DND-41 (cell line): ENCODE data around the gene XRN2.

Experiments used
- ATAC-seq: fragments of 200-7000 bp; cut with Tn5 transposase; 3 replicates; pipeline ENCODE4 v1.9.1; 2021; ENCODE audit warnings: low read depth; ENCODE audit not compliant: insufficient read depth
- DNase-seq: peaks from one replicate; pipeline ENCODE4 v3.0.0-alpha.2; 2020
- H2AFZ ChIP-seq: 2 replicates; pipeline ENCODE4 v1.6.0; 2012; ENCODE audit warnings: low read depth, low read length
- H3K27ac ChIP-seq: 2 replicates; pipeline ENCODE4 v1.5.1; 2012; ENCODE audit warnings: low read length, inconsistent platforms
- H3K27me3 ChIP-seq: fragments of 200-600 bp; sonication (generic); 2 replicates; pipeline ENCODE4 v1.6.0; 2012; ENCODE audit warnings: low read length, mild to moderate bottlenecking, inconsistent platforms; ENCODE audit not compliant: insufficient read depth, poor library complexity
- H3K36me3 ChIP-seq: 2 replicates; pipeline ENCODE4 v1.5.1; 2012; ENCODE audit warnings: low read length, inconsistent platforms; ENCODE audit not compliant: insufficient read depth
- H3K4me1 ChIP-seq: 2 replicates; pipeline ENCODE4 v1.5.1; 2012; ENCODE audit warnings: mild to moderate bottlenecking, low read length; ENCODE audit not compliant: insufficient read depth
- H3K4me2 ChIP-seq: 2 replicates; pipeline ENCODE4 v1.6.0; 2012; ENCODE audit warnings: mild to moderate bottlenecking, moderate library complexity, low read length, inconsistent platforms; ENCODE audit not compliant: insufficient read depth
- H3K4me3 ChIP-seq, 2 experiments: fragments of 200-600 bp in 1 of 2; shearing (Covaris generic) in 1 of 2; 2 replicates each; pipeline ENCODE4 v1.5.1; 2012 to 2016; ENCODE audit warnings: inconsistent platforms in 2 of 2, low read length in 2 of 2, mild to moderate bottlenecking in 2 of 2, low read depth in 1 of 2, moderate library complexity in 1 of 2
- H3K79me2 ChIP-seq: 2 replicates; pipeline ENCODE4 v1.6.0; 2012; ENCODE audit warnings: low read length, inconsistent platforms; ENCODE audit not compliant: insufficient read depth
- H3K9ac ChIP-seq: 2 replicates; pipeline ENCODE4 v1.6.0; 2012; ENCODE audit warnings: low read depth, mild to moderate bottlenecking, inconsistent platforms, low read length, moderate library complexity
- H3K9me3 ChIP-seq: 2 replicates; pipeline ENCODE4 v1.5.1; 2012; ENCODE audit warnings: low read length, moderate library complexity, mild to moderate bottlenecking, inconsistent platforms; ENCODE audit not compliant: insufficient read depth, severe bottlenecking
- H4K20me1 ChIP-seq: 2 replicates; pipeline ENCODE4 v1.6.0; 2012; ENCODE audit warnings: low read length; ENCODE audit not compliant: insufficient read depth
- EZH2 ChIP-seq: IDR thresholded peaks from 3 replicates; pipeline ENCODE4 v1.6.1; 2012; ENCODE audit warnings: borderline replicate concordance, low read depth, mild to moderate bottlenecking, moderate library complexity, low read length, inconsistent platforms; ENCODE audit not compliant: severe bottlenecking
- TF ChIP-seq, protein P1 (sequence below): IDR thresholded peaks from 2 replicates; pipeline ENCODE4 v1.5.1; 2012; ENCODE audit warnings: borderline replicate concordance, low read length, moderate library complexity, mild to moderate bottlenecking; ENCODE audit not compliant: poor library complexity, severe bottlenecking; ENCODE audit errors: extremely low read depth

The XRN2 gene

DNA sequence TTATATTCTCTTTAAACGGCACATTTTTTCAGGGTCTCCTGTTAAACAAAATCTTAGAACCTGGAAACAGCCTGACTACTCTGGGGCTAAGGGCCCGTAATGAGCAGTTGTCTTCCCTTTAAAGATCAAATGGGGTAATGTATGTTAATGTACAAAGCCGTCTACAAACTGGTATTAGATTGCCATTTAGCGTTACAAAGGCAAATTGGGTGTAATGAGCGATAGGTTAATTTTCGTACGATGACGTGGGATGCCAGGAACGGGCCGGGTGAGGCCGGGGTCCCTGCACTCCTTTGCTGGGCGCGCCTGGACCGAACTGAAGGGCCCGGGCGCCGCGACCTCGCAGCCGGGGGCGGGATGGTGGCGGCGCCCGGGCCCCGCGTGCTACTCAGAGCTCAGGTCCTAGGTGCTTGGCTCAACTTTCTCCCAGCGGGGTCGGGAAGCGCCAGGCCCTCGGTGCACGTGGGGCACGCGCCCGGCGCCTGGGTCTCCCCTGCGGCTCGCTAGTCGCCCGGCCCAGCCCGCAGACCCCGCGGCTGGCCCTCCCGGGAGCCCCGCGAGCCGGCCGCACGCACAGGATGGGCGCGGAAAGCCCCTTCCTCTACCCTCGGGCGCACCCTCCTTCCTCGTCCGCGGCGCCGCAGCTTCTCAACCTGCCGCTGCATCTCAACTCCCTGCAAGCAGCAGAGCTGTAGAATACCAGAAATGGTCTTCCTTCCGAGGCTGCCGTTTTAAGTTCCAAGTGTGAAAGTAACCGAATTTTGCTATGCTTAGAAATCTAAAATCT lies 88.2 kb downstream of the XRN2 start:
- no peaks in the 10 kb centered on the region for H3K27me3 ChIP-seq
- TF ChIP-seq, protein P1, sequence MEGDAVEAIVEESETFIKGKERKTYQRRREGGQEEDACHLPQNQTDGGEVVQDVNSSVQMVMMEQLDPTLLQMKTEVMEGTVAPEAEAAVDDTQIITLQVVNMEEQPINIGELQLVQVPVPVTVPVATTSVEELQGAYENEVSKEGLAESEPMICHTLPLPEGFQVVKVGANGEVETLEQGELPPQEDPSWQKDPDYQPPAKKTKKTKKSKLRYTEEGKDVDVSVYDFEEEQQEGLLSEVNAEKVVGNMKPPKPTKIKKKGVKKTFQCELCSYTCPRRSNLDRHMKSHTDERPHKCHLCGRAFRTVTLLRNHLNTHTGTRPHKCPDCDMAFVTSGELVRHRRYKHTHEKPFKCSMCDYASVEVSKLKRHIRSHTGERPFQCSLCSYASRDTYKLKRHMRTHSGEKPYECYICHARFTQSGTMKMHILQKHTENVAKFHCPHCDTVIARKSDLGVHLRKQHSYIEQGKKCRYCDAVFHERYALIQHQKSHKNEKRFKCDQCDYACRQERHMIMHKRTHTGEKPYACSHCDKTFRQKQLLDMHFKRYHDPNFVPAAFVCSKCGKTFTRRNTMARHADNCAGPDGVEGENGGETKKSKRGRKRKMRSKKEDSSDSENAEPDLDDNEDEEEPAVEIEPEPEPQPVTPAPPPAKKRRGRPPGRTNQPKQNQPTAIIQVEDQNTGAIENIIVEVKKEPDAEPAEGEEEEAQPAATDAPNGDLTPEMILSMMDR: no peak
- TF ChIP-seq EZH2: no peak
- no peaks in the 10 kb centered on the region for H4K20me1 ChIP-seq
- no peak overlapping the region for H2AFZ ChIP-seq
- H3K27ac ChIP-seq: no peak overlapping the region
- H3K4me1 ChIP-seq: no peaks in the 10 kb centered on the region
- no peaks in the 10 kb centered on the region for H3K9me3 ChIP-seq
- no peak overlapping the region for H3K4me3 ChIP-seq
- peak; percentile 47; the same call in 1 of the 3 replicates for ATAC-seq
- H3K4me2 ChIP-seq: no peak overlapping the region
- H3K36me3 ChIP-seq: peaks cover 27% of the 10 kb centered on the region
- DNase-seq: no peak
- H3K9ac ChIP-seq: no peak overlapping the region
- no peaks in the 10 kb centered on the region for H3K79me2 ChIP-seq

DNA sequence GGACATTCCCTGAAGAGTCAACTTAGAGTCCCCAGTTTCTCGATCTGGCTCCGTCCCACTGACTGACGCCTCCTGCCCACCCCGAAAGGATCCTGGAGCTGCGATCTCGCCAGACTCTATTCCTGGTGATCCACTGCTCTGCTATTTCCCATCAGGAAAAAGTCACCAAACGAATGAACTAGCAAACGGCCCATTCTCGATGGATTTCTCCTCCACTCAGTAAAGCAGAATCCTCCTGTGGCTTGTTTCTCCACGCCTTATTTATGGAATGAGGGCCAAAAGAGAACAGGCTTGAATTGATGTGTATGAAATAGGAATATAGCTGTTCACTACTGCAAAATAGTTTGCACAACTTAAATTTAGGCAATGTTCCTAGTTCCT lies 88.8 kb downstream of the XRN2 start:
- DNase-seq: no peak
- TF ChIP-seq EZH2: no peak
- TF ChIP-seq, protein P1: no peak
- Histone ChIP-seq H3K4me2 (no peak overlapping the region), H3K79me2 (no peaks in the 10 kb centered on the region), H3K27ac (no peak overlapping the region), H3K9ac (no peak overlapping the region), H3K36me3 (peaks cover 21% of the 10 kb centered on the region), H3K4me1 (no peaks in the 10 kb centered on the region), H3K4me3 (no peak overlapping the region), H3K9me3 (no peaks in the 10 kb centered on the region), H2AFZ (no peak overlapping the region), H4K20me1 (no peaks in the 10 kb centered on the region), H3K27me3 (no peaks in the 10 kb centered on the region)
- ATAC-seq: no peak

DNA sequence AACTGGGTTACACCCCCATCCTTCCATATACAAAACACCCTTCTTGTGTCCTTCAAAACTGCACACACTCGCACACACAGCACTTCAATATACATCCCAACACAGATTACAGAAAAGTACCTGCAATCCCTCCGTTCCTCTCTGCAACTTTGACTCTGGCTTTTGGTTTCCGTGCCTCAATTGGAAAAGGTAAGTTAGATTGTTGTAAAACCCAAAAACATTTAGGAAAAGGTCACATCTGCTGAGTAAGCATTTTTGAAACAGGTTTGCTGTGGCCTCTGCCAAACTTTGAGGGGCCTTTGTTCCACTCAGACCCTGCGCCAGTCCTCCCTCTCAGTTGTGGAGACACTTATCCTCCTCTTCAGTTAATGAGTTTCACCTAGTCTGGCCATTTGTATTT lies 90.0 kb downstream of the XRN2 start:
- Histone ChIP-seq H3K4me2 (no peak overlapping the region), H3K79me2 (no peaks in the 10 kb centered on the region), H4K20me1 (no peaks in the 10 kb centered on the region), H3K27ac (no peak overlapping the region), H2AFZ (no peak overlapping the region), H3K4me1 (no peaks in the 10 kb centered on the region), H3K9me3 (no peaks in the 10 kb centered on the region), H3K9ac (no peak overlapping the region), H3K36me3 (peaks cover 14% of the 10 kb centered on the region), H3K27me3 (no peaks in the 10 kb centered on the region), H3K4me3 (no peak overlapping the region)
- TF ChIP-seq, protein P1: no peak
- TF ChIP-seq EZH2: no peak
- DNase-seq: no peak
- no peak for ATAC-seq
